Activated naive CD4-positive, alpha-beta T cell (primary cell): Measurements from ENCODE around the gene CFAP410.
"Not testable (repeated sequence)": the region's sequence is repeated elsewhere in the genome, so short reads cannot be mapped to it uniquely, and the experiment has no call there.

Source experiments
- DNase-seq, 4 experiments: peaks; one replicate each; lab custom pipeline; 2025; lab: John Stamatoyannopoulos, UW

The CFAP410 gene

DNA sequence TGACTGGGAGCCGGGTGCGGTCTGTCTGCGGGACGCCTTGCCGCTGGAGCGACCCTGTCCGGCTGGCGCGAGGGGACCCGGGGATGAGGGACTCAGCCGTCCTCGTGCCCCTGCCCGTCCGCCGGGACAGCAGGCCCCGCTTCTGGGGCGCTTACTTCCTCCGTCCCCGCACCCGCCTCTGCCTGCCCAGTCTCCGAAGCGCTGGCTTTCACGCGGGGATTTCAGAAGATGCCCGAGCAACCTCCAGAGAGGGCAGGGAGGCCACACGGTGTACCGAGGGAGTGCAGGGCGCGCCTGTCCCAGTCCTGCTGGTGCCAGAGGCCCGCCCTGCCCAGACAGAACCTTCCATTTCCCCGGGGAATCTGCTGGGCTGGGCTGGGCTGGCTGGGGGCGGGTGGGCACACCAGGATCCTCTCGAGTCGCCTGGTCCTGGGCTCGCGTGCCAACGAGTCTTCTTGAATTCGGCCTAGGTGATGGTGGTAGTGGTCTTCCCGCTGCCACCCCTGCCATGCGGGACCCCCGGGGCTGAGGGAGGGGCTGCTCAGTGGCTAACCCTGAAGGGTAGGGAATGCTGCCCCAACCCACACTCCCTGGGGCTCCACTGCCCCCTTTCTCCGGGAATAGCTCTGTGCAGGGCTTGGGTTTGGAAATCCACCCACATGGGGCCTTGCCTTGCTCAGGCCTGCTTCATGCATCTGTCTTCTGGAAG, 11.7 kb upstream of the CFAP410 start:
- no peak for DNase-seq

DNA sequence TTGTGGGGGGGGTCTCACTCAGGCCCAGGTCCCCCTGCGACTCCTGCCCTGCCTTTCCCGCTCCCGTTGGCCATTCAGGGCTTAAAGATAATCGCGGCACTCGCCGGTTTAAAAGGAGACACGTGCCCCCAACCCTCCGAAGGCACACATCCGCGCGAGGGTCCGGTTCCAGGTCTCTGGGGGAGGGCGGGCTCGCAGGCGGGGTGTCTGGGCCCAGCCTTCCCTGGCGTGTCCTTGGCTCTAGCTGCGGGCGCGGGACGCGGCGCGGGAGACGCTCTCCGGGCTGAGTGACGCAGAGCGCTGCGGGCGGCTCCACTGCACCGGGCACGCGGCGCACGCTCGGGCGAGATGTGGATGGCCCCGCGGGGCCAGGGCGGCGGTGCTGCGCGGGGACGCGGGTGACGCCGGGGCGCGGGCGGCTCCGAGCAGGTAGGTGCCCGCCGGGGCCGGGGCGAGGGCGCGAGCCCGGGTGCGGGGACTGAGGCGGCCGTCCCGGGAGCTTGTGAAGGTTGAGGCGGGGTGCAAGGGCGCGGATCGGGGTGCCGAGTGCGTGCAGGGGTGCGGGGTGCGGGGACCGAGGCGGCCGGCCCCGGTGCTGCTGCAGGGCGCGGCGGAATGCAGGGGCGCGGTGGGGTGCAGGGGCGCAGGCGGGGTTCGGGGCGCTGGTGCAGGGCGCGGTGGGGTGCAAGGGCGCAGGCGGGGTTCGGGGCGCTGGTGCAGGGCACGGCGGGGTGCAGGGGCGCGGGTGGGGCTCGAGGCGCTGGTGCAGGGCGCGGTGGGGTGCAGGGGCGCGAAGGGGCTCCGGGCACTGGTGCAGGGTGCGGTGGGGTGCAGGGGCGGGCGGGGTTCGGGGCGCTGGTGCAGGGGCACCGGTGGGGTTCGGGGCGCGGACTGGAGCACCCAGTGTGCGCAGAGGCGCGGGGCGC, 10.9 kb upstream of the CFAP410 start:
- DNase-seq = no peak

DNA sequence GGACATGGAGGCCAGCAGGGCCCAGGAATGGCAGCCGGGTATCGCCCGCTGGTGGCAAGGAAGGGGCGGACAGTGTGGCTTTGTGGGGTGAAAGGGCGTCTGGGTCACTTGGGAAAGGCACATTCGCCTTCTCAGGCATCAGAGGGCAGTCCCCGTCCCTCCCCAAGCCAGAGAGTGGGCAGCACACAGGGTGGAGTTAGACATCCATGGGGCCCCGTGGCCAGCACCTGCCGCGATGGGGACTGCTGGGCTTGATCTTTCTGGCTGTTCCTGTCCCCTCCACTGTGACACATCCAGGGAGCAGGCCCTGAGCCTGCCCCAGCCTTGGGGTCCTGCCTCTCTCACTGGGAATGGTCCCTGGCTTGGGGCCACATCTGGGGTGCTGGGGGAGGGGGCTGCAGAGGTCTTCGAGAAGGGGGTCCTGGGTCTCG, 10.2 kb upstream of the CFAP410 start:
- DNase-seq = no peak

DNA sequence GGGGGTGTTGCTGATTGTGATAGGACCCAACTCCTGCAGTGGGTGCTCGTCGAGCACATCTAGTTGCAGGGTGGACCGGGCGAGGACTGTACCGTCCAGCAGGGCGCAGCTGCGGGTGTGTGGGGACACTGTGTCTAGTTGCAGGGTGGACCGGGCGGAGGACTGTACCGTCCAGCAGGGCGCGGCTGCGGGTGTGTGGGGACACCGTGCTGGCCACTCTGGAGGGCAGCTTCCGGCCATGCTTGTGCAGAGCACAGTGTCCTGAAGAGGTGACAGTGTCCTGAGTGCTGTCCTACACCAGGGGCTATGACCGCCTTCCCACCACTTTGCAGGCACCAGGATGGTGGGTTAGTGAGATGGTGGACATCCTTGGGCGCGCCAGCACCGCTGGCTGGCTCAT, 9.7 kb upstream of the CFAP410 start:
- DNase-seq = no peak

DNA sequence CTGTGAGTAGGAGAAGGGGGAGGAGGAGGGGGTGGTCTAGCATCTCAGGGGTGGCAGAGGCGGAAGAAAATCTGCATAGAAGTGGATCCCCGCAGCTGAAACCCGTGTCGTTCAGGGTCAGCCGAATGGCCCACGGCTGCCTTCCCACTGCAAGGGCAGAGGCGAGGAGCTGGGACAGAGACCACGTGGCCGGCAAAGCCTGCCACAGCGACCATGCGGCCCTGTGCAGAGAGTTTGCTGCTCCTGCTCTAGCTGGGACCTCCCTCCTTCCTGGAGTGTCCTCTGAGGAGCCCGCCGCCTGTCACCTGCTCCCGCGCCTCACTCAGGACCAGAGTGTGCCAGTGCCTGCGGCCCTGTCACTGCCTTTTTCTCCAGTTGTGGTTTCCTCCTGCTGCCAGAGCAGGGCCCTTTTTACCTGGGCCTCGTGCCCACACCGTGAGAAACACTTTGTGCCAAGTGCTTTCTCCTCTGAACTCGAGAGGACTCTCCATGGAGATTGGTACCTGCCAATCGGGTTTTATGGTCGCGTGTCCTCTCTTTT, 8.8 kb upstream of the CFAP410 start:
- DNase-seq = no peak

DNA sequence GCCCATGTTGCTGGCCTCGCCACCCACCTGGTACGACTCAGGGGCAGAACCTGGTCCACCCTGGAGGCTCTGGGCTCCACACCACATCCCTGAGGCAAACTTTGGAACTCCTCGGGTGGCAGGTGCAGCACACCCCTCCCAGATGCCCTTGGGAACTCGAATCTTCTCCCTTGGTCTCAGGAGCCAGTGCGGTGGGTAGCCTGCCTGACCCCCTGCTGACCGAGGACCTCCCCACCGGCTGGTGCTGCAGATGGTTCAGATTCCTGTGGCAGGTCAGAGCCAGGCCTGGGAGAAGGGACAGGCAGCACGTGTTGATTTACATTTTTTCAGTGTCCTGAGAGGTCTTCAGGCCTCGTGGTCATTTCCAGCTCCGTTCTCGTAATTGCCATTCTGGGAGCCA, 6.3 kb upstream of the CFAP410 start:
- DNase-seq = no peak

DNA sequence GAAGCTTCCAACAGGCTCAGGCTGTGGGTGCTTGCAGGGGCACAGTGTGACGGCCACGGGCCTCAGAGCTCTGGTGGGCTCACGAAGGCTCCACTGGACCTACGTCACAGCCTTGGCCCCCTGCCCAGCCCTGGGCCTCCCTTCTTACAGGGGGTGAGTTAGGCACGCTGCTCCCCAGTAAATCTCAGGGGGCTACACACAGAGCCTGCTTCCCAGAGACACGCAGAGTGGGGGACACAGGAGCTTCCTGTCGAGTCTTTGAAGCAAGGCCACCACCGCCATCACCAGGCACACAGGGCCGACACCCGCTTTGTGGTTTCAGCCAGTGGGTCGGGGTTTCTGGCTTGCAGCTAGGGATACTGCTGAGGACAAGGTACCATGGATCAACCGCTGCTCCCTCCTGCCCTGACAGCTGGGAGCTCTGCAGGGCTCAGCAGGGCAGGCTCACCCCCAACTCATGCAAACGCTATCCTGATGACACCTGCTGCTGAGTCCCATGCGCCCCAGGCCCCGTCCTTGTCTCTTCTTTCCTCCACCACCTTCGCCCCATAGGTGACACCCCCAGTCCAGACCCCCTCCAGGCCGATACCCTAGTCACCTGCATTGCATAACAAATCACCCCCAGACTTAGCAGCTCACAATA, 5.5 kb upstream of the CFAP410 start:
- DNase-seq = no peak

DNA sequence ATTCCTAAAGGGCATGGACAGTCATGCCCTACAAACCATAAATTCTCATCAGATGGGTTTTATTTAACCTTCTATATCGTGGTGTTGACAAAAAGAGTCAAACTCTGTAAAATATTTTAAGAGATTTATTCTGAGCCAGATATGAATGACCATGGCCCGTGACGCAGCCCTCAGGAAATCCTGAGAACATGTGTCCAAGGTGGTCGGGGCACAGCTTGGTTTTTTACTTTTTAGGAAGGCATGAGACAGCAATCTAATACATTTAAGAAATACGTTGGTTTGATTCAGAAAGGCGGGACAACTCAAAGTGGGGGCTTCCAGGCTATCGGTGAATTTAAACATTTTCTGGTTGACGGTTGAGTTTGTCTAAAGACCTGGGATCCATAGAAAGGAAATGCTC, 3.8 kb upstream of the CFAP410 start:
- DNase-seq = not testable (repeated sequence)

DNA sequence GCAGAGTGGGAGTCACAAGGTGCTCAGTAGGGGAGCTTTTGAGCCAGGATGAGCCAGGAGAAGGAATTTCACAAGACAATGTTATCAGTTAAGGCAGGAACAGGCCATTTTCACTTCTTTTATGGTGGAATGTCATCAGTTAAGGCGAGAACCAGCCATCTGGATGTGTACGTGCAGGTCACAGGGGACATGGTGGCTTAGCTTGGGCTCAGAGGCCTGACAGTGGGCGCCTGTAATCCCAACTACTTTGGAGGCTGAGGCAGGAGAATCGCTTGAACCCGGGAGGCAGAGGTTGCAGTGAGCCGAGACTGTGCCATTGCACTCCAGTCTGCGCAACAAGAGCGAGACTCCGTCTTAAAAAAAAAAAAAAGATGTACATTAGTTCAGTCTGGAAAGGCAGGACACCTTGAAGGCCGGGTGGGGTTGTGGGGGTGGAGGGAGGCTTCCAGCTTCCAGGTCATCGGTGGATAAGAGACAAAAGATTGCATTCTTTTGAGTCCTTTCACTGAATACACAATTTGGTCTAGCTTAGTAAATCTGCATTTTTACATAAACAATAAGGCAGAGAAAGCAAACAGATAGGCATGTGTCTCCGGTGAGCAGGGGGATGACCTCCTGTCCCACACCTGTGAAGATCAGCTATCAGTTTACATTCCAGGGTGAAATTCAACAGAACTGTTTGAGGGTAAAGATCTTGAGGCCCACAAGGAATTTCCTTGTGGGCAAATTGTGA, 2.7 kb upstream of the CFAP410 start:
- DNase-seq = not testable (repeated sequence)

DNA sequence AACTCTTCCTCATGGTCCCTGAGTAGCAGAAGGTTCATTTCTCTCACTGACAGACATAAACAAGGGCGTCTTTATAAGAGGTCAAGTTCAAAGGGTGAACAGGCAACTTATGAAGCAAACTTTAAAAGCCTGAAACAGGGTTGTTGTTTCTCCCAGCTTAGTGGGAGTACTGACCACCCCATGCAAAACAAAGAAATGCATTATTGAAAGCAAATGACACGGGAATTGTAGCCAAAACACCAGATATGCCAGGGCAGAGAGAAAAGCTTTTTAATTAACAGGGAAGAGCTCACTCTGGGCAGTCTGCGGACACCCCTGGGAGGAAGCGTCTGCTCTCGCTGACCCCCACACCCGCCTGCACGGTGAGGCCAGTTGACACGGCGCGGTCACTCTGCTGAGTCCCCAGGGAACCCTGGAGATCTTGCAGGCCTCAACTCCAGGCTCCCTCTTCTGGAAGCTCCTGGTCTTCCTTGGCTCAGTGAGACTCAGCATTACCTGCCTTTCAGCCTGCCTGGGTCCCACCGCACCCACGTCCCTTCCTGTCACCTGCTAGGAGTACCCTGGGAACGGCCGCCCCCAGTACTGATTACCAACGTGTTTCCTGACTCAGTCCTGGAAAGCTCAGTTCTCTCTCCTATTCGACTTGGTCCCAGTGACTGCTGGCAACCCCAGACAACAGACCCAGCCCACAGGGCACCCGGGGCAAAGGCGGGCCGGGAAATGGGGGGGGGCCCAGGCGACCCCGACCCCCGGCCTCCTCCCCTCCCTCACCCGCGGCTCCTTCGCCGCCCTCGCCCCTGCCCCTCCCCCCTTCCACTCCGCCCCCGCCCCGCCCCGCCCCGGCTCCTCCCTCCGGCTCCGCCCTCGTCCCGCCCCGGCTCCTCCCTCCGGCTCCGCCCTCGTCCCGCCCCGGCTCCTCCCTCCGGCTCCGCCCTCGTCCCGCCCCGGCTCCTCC, 972 bp downstream of the CFAP410 start:
- no peak for DNase-seq

DNA sequence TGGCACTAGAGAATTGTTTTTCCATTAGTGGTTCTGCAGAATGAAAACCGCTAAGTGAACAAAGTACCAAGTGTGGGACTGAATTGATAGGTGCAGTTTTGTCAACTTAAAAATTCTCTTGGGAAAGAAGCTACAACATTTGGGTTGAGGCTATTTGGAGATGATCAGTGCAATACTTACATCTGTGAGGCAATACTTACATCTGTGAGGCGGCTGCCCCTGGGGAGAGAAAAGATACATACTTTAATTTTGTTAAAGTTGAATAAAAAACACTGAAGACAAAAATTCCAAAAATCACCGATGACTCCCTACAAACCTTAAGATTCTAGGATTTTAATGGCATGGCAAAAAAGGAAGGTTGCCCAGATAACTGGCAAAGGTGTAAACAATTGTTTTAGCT, 1.7 kb downstream of the CFAP410 start:
- DNase-seq = no peak

DNA sequence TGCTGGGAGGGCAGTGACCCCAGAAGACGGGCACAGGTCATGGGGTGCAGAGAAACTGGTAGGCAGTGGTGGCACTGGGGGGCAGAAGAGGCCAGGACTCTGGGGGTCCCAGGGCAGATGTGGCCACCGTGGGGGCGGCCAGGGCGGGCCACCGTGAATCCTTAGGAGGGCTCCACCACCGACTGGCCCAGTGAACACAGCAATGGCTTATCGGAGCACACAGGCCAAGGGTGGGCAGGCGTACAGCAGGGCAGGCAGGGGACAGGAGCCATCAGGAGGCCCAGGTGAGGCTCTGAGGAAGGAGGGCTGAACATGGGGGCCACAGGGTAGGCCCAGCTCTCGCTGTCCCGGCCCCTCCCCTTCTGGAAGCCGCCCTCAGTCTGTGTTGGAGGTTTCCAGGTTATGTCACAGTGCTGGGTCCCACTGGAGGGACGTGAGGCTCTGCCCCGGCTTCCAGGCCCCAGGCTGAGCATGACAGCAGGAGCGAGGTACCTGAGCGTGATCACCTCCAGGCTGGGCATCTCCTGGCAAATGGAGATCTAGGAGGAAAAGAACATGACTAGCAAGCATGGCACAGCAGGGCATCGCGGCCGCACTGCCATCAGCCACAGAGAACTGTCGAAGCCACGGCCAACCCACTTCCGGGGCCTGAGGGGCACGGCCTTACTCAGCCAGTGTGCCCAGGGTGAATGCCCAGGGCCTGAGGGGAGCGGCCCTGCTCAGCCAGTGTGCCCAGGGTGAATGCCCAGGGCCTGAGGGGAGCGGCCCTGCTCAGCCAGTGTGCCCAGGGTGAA, 3.7 kb downstream of the CFAP410 start:
- no peak for DNase-seq

DNA sequence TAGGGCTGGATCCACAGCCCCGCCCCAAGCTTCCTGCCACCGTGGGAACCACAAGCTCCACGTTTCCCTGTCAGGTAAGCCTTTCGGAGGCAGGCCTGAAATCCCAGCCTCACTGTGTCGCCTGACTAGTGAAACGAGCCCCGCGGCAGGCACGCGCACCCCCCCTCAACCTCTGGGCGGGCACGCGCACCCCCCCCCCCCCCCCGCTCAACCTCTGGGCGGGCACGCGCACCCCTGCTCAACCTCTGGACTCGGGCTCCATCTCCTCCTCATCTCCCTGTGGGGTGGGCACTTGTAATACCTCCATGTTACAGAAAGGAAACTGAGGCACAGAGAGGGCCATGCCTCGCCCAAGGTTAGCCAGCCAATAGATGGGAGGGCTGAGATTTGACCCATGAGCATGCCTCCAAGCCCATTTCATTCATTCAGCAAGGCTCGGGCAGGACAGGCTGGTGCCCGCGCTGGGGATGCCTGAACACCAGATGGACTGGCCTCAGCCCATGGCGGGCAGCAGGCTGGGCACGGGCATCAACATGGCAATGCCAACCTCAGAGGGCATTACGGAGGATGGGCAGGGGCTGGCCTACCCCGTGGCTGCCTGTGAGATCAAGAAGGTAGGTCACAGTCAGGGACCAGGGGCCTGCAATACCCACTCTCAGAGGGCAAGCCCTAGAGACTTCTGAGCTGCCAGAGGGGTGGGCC, 4.7 kb downstream of the CFAP410 start:
- no peak for DNase-seq

DNA sequence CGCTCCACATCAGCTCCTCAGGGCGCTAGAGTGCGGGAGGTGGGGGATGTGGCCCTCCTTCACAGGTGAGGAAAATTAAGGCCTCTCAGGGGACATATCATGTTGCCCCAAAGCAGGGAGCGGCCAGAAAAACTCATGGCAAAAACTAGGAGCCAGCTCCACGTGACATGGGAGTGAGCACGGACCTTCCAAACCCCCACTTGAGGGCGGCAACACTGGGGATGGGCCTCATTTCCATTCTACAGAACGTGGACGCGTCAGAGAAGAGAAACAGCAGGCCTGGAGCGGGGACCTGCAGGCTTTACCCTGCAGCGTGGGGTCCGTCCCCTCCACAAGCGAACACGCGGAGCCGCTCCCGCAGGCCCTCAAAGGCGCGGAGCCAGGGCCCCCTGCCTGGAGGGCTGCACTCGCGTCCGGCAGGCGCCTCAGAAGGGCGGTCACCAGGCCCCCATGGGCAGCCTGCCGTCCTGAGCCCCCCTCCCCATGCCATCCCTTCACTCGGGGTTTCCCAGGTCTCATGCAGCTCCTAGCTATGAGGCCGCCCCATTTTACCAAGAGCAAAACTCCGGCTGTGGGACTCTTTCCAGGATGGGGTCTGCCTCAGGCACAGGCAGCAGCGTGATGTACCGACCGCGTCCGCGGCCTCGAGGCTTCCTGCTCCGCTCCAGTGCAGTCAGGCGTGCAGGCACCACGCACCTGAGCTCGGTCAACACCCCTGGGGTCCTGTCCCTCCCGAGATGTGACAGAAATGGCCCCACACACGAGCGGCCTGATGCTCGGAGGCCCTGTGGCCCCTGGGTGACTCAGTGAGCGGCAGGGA, 5.5 kb downstream of the CFAP410 start:
- DNase-seq = no peak

DNA sequence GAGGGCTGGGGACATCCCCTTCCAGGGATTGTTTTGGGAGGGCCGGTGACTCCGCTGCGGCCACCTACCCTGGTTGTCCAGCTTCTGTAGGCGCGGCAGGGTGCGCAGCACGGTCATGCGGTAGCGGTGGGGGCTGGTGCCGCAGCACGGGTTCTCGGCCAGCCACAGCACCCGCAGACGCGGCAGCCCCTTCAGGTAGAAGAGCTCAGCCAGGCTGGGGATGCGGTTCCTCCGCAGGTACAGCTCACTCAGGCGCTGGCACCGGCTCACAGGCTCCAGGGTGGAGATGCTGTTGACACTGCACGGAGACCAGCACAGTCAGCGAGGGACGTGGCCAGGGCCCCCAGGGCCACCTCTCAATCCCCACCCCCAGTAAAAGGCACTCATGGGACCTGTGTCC, 6.2 kb downstream of the CFAP410 start:
- no peak for DNase-seq

DNA sequence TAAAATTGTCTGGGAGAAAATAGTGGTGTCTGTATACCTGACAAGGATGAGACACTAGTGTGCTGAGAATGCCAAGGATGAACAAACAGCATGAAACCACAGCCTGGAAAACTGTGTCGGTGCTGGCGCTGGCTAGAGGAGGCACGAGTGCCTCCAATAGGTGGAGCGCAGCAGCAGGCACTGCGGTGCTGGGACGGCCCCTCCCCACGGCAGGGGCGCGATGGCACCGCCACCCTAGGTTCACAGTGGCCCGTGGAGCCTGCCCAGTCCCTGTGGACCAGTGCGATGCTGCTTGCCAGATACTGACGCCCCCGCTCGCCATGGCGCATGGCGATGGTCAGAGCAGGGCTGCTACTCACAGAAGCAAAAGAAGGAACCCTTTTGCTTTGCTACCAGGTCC, 6.8 kb downstream of the CFAP410 start:
- DNase-seq = no peak

DNA sequence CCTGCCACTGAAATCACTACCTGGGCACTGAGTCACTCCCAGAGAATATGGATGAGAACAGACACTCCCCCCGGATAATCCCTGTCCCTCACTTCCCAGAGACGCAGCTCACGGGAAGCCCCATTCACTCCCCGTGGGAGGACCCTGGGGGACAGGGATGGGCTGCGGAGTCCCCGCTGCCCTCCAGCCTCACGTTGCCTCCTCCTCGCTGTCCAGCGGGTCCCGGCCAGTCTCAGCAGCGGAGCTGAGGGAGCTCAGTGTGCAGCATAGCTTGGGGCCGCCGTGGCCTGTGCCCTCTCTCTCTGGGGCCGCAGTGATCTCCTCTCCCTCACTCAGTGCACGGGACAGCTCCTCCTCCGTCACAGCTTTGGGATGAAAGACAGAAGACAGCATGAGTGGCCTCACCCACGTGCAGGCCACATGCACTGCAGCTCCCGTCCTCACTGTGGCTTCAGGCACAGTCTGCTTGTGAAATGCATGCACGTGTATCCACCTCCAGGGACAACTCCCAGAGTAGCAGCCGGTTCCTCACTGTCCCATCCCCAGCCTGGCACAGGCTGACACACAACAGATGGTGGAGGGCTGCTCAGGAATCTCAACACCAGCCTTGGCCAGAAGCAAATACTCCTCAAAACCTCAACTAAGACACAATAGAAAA, 7.4 kb downstream of the CFAP410 start:
- DNase-seq = no peak

DNA sequence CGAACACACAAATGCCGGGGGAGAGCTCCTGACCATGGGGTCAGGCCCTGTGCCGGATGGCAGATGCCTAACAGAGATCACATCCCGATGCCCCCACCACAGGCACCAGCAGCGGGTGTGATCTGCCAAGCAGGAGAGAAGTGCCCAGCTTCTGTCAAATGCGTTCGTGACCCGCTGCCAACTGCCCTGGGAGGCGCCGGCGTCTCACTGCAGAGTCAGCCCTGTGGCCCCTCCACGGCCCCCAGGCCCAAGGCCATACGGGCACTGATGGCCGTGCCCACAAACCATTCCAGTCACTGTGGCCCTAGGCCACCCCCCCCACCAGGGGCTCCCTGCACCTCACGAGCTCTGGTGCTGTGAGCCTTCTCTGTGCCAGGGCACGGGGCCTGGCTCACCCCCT, 8.0 kb downstream of the CFAP410 start:
- DNase-seq = no peak
